Aorta (tissue), 5 donors: ENCODE data around the gene TFCP2L1. TPM values are rescaled to one million over a fixed set of nuclear protein-coding genes. Genes with fewer than 3 reads are reported as not detected.

Source experiments
- ATAC-seq: fragments of 200-7000 bp; cut with Tn5 transposase; one replicate; pipeline ENCODE4 v1.9.1; 2022; ENCODE audit warnings: moderate library complexity; ENCODE audit not compliant: low FRiP score
- DNase-seq, 2 donors: peaks; one replicate each; pipeline ENCODE4 v3.0.0-alpha.2; 2020
- H3K27ac ChIP-seq, 2 donors: one replicate each; pipeline ENCODE4 v1.5.1; 2013; ENCODE audit warnings: low read length in 2 of 2, mild to moderate bottlenecking in 2 of 2, moderate library complexity in 2 of 2, control low read depth in 1 of 2, inconsistent platforms in 1 of 2, low read depth in 1 of 2
- H3K27me3 ChIP-seq, 2 donors: one replicate each; pipeline ENCODE4 v1.6.1; 2013; ENCODE audit warnings: control low read depth in 1 of 2, low read length in 1 of 2, mild to moderate bottlenecking in 1 of 2, moderate library complexity in 1 of 2; ENCODE audit not compliant: insufficient read depth in 2 of 2, control insufficient read depth in 1 of 2
- H3K36me3 ChIP-seq, 2 donors: one replicate each; pipeline ENCODE4 v1.6.1; 2013; ENCODE audit warnings: control low read depth in 1 of 2, low read length in 1 of 2, mild to moderate bottlenecking in 1 of 2; ENCODE audit not compliant: insufficient read depth in 2 of 2, control insufficient read depth in 1 of 2
- H3K4me1 ChIP-seq, 2 donors: one replicate each; pipeline ENCODE4 v1.6.1; 2013; ENCODE audit warnings: low read length in 2 of 2, control low read depth in 1 of 2, mild to moderate bottlenecking in 1 of 2, moderate library complexity in 1 of 2; ENCODE audit not compliant: insufficient read depth in 2 of 2, control insufficient read depth in 1 of 2
- H3K4me3 ChIP-seq, 2 donors: one replicate each; pipeline ENCODE4 v1.5.1; 2013; ENCODE audit warnings: low read length in 2 of 2, control low read depth in 1 of 2, mild to moderate bottlenecking in 1 of 2
- H3K9me3 ChIP-seq: one replicate; pipeline ENCODE4 v1.6.1; 2013; ENCODE audit warnings: mild to moderate bottlenecking, low read length; ENCODE audit not compliant: control insufficient read depth
- WGBS, 2 donors: extraction: QIAGEN DNeasy Blood & Tissue Kit; methylation state at CpG; one replicate each; pipeline ENCODE4 v1.1.7; 2013; 5-methylcytosine and 5-hydroxymethylcytosine counted together
- intact Hi-C, 2 donors: fragments of 100-400 bp; cut with DNase I; formaldehyde crosslinking; loops; one replicate each; pipeline versions ENCODE4 v1.14.2 to v1.15.0; 2022
- polyA plus RNA-seq, 2 donors: library from polyadenylated mRNA; stranded (reverse); fragments of 200-250 nt; gene quantifications; one replicate each; pipeline ENCODE4 v1.2.3, GENCODE V29; 2013
- total RNA-seq, 2 donors: library from RNA; stranded (reverse); fragmentation: NEBNext Ultra II Directional; extraction: Animal tissue kit (Norgen Biotek cat#: 25700); gene quantifications; one replicate each; pipeline ENCODE4 v1.2.1, GENCODE V29; 2021
- donor health status: healthy with polysubstance abuse.
- donor health status: Bipolar disorder and iron deficiency.
- donor health status: DM: no; HTN: no; CAD: no.
- donor health status: DM: no; HTN: no; CAD: no.
- donor health status: DM: yes; HTN: yes; CAD: no.

The TFCP2L1 gene
- total and polyA plus RNA-seq, 4 donors = 0.03 to 1.7 (median 0.91) TPM

DNA sequence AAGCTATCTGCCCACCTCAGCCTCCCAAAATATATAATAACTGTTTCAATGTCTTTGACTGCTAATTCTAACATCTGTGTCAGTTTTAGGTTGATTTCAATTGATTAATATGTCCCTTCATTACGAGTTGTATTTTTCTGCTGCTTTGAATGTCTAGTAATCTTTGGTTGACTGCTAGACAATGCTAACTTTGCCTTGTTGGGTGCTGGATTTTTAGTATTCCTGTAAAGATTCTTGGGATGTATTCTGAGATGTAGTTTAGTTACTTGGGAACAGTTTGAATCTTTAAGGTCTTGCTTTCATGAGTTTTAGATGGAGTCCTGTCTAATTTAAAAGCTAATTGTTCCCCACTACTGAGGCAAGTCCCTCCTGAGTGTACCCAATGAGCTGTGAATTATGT, 114.4 kb downstream of the TFCP2L1 start:
- no peaks in the 10 kb centered on the region for H3K4me1 ChIP-seq

DNA sequence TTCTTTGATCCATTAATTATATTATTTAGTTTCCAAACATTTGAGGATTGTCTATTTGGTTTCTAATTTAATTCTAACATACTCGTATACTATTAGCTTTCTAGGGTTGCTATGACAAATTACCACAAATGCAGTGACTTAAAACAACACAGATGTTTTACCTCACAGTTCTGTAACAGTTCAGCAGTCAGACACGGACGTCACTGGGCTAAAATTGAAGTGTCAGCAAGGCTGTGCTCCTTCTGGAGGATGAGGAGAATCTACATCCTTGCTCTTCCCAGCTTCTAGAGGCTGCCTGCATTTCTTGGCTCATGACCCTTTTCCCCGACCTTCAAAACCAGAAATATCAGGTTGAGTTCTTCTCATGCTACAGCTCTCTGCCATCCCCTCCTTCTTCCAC, 117.6 kb downstream of the TFCP2L1 start:
- Histone ChIP-seq H3K36me3 (no peaks in the 10 kb centered on the region), H3K9me3 (peaks cover 7% of the 10 kb centered on the region), H3K27me3 (no peaks in the 10 kb centered on the region), H3K4me3 (no peak overlapping the region), H3K27ac (no peak overlapping the region), H3K4me1 (no peaks in the 10 kb centered on the region)
- DNase-seq (no peak), ATAC-seq (no peak)
- 30 to 41% methylated on average over 4 of the region's 4 CpGs for WGBS, 2 donors
- intact Hi-C loops = no loop called here

More for the DNA sequence above, 114.4 kb downstream of the TFCP2L1 start:
- Histone ChIP-seq H3K27ac (no peak overlapping the region), H3K4me3 (no peak overlapping the region), H3K27me3 (no peaks in the 10 kb centered on the region), H3K36me3 (no peaks in the 10 kb centered on the region), H3K9me3 (peaks cover 7% of the 10 kb centered on the region)
- DNase-seq = no peak
- ATAC-seq = no peak
- intact Hi-C loops = no loop called here
- 93 to 94% methylated on average over 1 of the region's 1 CpG for WGBS, 2 donors

Other genes starting within 250 kb of the TFCP2L1 start
- not detected for gene RNU4ATAC, start 245.7 kb upstream of the TFCP2L1 start, total RNA-seq
- not detected for gene RNU4ATAC, start 245.7 kb upstream of the TFCP2L1 start, polyA plus RNA-seq